Testis (tissue), 3 donors: Measurements from ENCODE around the gene ODAD3. TPM values are rescaled to one million over a fixed set of nuclear protein-coding genes. Genes with fewer than 3 reads are reported as not detected.
A peak's percentile ranks its signal among the peaks of the same experiment; 100 is the strongest.

ENCODE experiments used
- DNase-seq: peaks from one replicate; pipeline ENCODE4 v3.0.0-alpha.2; 2019
- H3K27ac ChIP-seq, 2 donors: fragments of 200-600 bp; sonication (generic); one replicate each; pipeline ENCODE4 v1.5.1; 2019
- H3K27me3 ChIP-seq: fragments of 200-600 bp; sonication (generic); one replicate; pipeline ENCODE4 v1.5.1; 2019
- H3K36me3 ChIP-seq: fragments of 200-600 bp; sonication (generic); one replicate; pipeline ENCODE4 v1.5.1; 2017; ENCODE audit warnings: low read depth; ENCODE audit errors: missing control alignments
- H3K4me1 ChIP-seq: fragments of 200-600 bp; sonication (generic); one replicate; pipeline ENCODE4 v1.5.1; 2019
- H3K4me3 ChIP-seq, 2 donors: fragments of 200-600 bp; sonication (generic); one replicate each; pipeline ENCODE4 v1.5.1; 2017 to 2019
- H3K9me3 ChIP-seq: fragments of 200-600 bp; sonication (generic); one replicate; pipeline ENCODE4 v1.5.1; 2017
- POLR2A ChIP-seq: fragments of 450-650 bp; IDR thresholded peaks from one replicate; pipeline ENCODE4 v1.6.1; 2017; ENCODE audit warnings: antibody characterized with exemption, mild to moderate bottlenecking, moderate library complexity
- WGBS, 2 donors: methylation state at CpG; one replicate each; pipeline ENCODE4 v1.1.5; 2018; 5-methylcytosine and 5-hydroxymethylcytosine counted together
- intact Hi-C: fragments of 100-400 bp; cut with DNase I; formaldehyde crosslinking; loops from one replicate; pipeline ENCODE4 v1.15.1; 2023; ENCODE audit warnings: low total_unique reads
- polyA plus RNA-seq: library from polyadenylated mRNA; stranded (reverse); fragments of 350-450 nt; fragmentation: Illumina TruSeq; extraction: RNeasy Lipid Tissue Mini Kit (QIAGEN cat#74804); gene quantifications from one replicate; pipeline ENCODE4 v1.2.3, GENCODE V29; 2014; ENCODE audit warnings: low read depth, low replicate concordance; ENCODE audit not compliant: insufficient read depth
- total RNA-seq, 2 donors: library from RNA; depleted of rRNA; stranded (reverse); fragments of >200 nt; gene quantifications; one replicate each; pipeline ENCODE4 v1.2.3, GENCODE V29; 2016
- TF ChIP-seq, protein P1 (sequence below), 3 experiments: fragments of 450-650 bp in 2 of 3; fragments of 200-600 bp in 1 of 3; sonication (generic) in 1 of 3; IDR thresholded peaks; one replicate each; pipeline ENCODE4 v1.5.1; 2016 to 2019; ENCODE audit warnings: antibody characterized with exemption in 3 of 3, mild to moderate bottlenecking in 2 of 3, moderate library complexity in 1 of 3

Gene ODAD3
- total and polyA plus RNA-seq, 3 donors from 2014 or later = 9.7 to 18.3 (median 14.8) TPM

- 71 to 78% methylated on average over 22 to 32 of the region's 33 CpGs for WGBS, 2 donors
- no peak overlapping the region for H3K27ac ChIP-seq
- no peak overlapping the region for H3K4me3 ChIP-seq
- H3K4me1 ChIP-seq = no peaks in the 10 kb centered on the region
- TF ChIP-seq, protein P1, sequence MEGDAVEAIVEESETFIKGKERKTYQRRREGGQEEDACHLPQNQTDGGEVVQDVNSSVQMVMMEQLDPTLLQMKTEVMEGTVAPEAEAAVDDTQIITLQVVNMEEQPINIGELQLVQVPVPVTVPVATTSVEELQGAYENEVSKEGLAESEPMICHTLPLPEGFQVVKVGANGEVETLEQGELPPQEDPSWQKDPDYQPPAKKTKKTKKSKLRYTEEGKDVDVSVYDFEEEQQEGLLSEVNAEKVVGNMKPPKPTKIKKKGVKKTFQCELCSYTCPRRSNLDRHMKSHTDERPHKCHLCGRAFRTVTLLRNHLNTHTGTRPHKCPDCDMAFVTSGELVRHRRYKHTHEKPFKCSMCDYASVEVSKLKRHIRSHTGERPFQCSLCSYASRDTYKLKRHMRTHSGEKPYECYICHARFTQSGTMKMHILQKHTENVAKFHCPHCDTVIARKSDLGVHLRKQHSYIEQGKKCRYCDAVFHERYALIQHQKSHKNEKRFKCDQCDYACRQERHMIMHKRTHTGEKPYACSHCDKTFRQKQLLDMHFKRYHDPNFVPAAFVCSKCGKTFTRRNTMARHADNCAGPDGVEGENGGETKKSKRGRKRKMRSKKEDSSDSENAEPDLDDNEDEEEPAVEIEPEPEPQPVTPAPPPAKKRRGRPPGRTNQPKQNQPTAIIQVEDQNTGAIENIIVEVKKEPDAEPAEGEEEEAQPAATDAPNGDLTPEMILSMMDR (IDR thresholded peaks at IDR 0.05) = no peak
- no peak for TF ChIP-seq POLR2A
- H3K9me3 ChIP-seq = no peaks in the 10 kb centered on the region
- no peaks in the 10 kb centered on the region for H3K36me3 ChIP-seq
- intact Hi-C loops = no loop called here
- DNase-seq = no peak
- H3K27me3 ChIP-seq = no peaks in the 10 kb centered on the region
Observed at GRCh38 chr19:11452620-11453310, 17.8 kb upstream of the ODAD3 start.

GRCh38 chr19:11451871-11452619 lies 17.1 kb upstream of the ODAD3 start:
- Histone ChIP-seq H3K27ac (peak overlapping the region in 1 of 2 donors; percentile 25), H3K36me3 (no peaks in the 10 kb centered on the region), H3K4me1 (no peaks in the 10 kb centered on the region), H3K9me3 (no peaks in the 10 kb centered on the region), H3K27me3 (no peaks in the 10 kb centered on the region), H3K4me3 (no peak overlapping the region)
- TF ChIP-seq, protein P1 (IDR thresholded peaks at IDR 0.05) = no peak
- TF ChIP-seq POLR2A = no peak
- intact Hi-C loops = no loop called here
- 34 to 38% methylated on average over 25 of the region's 25 CpGs for WGBS, 2 donors
- no peak for DNase-seq

DNA sequence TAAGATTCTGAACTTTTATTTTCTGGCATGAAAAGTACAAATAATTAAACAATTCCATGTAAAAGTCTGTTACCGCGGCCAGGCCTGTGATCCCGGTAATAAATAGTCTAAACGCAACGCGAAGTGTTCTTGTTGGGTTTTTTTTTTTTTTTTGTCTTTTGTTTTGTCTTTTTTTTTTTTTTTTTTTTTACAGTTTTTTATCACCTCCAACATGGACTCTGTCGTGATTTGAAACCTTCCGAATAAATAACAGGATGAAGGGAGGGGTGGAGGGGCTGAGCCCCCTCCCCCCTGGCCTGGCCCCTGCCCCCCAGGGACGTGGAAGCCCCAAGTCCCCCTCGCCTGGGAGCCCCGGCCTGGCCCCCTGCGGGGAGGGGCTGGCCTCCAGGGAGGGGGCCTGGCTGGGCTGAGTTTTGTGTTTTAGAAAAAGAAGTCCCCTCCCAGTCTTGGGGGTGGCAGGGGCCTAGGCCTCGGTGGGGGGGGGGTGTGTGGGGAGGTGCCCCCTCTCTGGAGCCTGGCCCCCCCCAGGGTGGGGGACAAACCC lies 16.5 kb upstream of the ODAD3 start:
- 40 to 44% methylated on average over 8 to 13 of the region's 13 CpGs for WGBS, 2 donors

GRCh38 chr19:11450570-11451326 lies 15.8 kb upstream of the ODAD3 start:
- intact Hi-C loops = no loop called here
- DNase-seq = no peak
- Histone ChIP-seq H3K36me3 (no peaks in the 10 kb centered on the region), H3K27ac (no peak overlapping the region), H3K27me3 (no peaks in the 10 kb centered on the region), H3K4me3 (no peak overlapping the region), H3K4me1 (no peaks in the 10 kb centered on the region), H3K9me3 (no peaks in the 10 kb centered on the region)
- TF ChIP-seq, protein P1 (IDR thresholded peaks at IDR 0.05) = no peak
- no peak for TF ChIP-seq POLR2A
- WGBS, 2 donors = 72 to 73% methylated on average over 13 to 21 of the region's 21 CpGs

More for the DNA sequence above, 16.5 kb upstream of the ODAD3 start:
- intact Hi-C loops = no loop called here
- H3K27ac ChIP-seq = peak overlapping the region in 1 of 2 donors; percentile 25
- no peak for DNase-seq
- H3K36me3 ChIP-seq = no peaks in the 10 kb centered on the region
- H3K27me3 ChIP-seq = no peaks in the 10 kb centered on the region
- no peak overlapping the region for H3K4me3 ChIP-seq
- H3K4me1 ChIP-seq = no peaks in the 10 kb centered on the region
- no peaks in the 10 kb centered on the region for H3K9me3 ChIP-seq
- no peak for TF ChIP-seq POLR2A
- TF ChIP-seq, protein P1 (IDR thresholded peaks at IDR 0.05) = no peak
